ENCODE results near the gene HNRNPL. TPM values are rescaled to one million over a fixed set of nuclear protein-coding genes. Genes with fewer than 3 reads are reported as not detected.
A peak's percentile ranks its signal among the peaks of the same experiment; 100 is the strongest.

Gene HNRNPL
- total RNA-seq, 1 donor from 2014 or later, result 190 TPM

DNA sequence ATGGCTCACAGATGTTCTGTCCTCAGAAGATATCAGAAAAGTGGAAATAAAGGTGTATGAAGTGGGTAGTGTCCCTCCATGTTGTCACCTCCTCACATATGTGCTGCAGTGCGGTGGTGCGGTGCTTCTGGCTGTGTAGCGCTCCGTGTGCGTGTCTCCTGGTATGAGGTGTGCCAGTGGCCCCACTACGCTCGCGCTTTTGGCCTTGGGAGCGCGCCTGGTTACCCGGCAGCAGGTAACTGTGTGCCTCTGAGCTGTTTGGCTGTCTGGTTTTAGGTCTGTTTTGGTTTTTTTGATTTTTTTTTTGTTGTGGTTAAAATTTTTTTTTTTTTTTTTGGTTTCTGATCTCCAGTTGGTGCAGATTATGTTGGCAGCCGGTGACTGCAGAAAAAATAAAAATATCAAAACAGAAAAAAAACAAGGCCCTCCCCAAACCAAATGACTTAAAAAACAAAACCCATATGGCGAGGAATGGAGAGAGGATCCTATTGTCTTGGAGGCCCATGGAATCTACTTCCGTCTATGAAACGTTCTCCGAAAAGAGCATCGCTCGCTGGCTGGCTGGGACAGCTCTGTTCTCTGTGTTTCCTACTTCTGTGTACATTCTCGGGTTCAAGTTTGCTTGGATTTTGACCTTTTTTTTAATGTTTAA is 7.9 kb downstream of the HNRNPL start:
- Histone ChIP-seq H3K27me3 (no peaks in the 10 kb centered on the region), H3K9me3 (no peaks in the 10 kb centered on the region), H3K4me3 (no peak overlapping the region), H3K36me3 (peaks cover 27 to 100% of the 10 kb centered on the region in 2 donors), H3K27ac (no peak overlapping the region), H3K4me1 (peaks cover 65% of the 10 kb centered on the region)
- intact Hi-C loops (cut with DNase I), result no loop called here
- TF ChIP-seq, protein P1, sequence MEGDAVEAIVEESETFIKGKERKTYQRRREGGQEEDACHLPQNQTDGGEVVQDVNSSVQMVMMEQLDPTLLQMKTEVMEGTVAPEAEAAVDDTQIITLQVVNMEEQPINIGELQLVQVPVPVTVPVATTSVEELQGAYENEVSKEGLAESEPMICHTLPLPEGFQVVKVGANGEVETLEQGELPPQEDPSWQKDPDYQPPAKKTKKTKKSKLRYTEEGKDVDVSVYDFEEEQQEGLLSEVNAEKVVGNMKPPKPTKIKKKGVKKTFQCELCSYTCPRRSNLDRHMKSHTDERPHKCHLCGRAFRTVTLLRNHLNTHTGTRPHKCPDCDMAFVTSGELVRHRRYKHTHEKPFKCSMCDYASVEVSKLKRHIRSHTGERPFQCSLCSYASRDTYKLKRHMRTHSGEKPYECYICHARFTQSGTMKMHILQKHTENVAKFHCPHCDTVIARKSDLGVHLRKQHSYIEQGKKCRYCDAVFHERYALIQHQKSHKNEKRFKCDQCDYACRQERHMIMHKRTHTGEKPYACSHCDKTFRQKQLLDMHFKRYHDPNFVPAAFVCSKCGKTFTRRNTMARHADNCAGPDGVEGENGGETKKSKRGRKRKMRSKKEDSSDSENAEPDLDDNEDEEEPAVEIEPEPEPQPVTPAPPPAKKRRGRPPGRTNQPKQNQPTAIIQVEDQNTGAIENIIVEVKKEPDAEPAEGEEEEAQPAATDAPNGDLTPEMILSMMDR (IDR thresholded peaks at IDR 0.05), result no peak
- peak in 1 of 2 donors; percentile 29 for TF ChIP-seq POLR2AphosphoS5 (IDR thresholded peaks at IDR 0.05; ENCODE audit: insufficient read depth in 1 of 2, low read depth in 1 of 2)
- DNase-seq (ENCODE audit: extremely low spot score in 2 of 2), result no peak

DNA sequence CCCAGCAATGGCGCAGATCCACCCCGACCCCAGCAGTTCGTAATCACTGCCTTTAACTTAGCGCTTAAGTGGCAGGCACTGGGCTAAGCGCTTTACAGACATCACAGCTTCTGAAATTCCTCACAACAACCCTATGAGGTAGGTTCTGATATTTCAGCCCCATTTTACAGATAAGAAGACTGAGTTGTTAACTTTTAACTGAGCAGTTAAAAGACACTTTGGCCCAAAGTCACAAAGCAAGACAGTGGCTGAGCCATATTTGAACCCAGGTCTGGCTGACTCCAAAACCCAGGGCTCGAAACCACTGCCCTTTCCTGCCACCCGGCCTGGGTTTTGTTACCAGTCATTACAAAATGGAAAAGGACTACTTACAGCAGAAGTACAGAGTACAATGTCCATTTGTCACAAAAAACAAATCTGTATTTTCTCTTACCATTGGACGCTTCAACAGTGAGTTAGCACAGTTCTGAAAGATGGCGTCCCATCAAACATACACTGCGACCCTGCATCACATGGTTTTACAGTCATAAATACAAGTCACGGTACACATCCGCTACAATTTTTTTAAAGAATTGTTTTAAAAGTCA is 8.5 kb downstream of the HNRNPL start:
- Histone ChIP-seq H3K9me3 (no peaks in the 10 kb centered on the region), H3K4me3 (no peak overlapping the region), H3K27me3 (no peaks in the 10 kb centered on the region), H3K27ac (no peak overlapping the region), H3K4me1 (peaks cover 65% of the 10 kb centered on the region), H3K36me3 (peaks cover 30 to 100% of the 10 kb centered on the region in 2 donors)
- no peak for DNase-seq (ENCODE audit: extremely low spot score in 2 of 2)
- TF ChIP-seq POLR2A (IDR thresholded peaks at IDR 0.05) (no peak), POLR2AphosphoS5 (IDR thresholded peaks at IDR 0.05; ENCODE audit: insufficient read depth in 1 of 2, low read depth in 1 of 2) (no peak)
- TF ChIP-seq, protein P1 (IDR thresholded peaks at IDR 0.05), result no peak
- intact Hi-C loops (cut with DNase I), result no loop called here

DNA sequence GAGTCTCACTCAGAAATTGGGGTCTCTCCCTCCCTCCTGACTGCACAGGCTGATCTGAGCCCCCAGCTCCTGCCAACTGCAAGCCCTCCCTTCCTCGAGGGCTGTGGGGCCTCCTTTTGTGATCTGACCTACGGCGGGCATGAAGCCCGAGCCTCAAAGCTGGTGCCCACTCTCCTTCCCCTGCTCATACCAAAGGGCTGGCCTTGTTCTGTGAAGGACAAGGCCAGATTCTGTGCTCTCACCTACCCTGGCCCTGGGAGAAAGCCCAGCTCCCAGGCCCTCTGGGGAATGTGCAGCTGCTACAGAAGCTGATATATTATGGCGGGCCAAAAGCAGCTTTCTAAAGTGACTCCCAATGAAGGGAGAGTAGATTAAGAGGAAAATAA is 9.2 kb downstream of the HNRNPL start:
- peaks cover 65% of the 10 kb centered on the region for H3K4me1 ChIP-seq

DNA sequence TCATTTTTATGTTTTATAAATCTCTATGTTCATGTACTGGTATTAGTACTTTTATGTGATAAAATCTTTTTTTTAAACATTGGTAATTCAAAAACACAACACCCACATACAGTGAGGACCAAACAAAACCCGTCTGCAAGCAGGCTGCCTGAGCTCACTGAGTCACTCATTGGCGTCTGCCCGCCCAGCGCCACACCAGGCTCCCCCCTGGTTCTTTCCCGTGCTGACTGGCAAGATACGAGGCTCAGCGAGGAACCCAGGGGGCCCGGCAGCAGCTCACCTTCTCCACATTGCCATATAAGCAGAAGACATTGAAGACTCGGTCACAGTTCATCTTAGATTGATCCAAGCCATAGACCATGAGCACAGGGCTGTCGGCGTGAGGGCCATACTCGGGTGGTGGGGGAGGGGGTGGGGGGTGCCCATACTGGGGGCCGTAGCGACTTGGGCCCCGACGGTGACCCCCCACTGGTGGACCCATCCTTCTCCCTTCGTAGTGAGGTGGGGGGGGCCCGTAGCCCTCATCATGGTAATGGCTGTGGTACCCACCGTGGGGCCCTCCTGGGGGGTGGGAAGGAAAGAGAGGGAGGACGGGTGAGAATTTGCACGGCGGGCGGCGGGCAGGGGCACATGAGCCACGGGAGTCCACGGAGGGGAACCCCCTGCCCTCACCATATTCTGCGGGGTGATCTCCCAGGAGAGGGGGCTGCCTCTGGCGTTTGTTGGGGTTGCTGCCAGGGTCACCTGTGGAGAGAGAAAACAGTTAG is 9.8 kb downstream of the HNRNPL start:
- Histone ChIP-seq H3K9me3 (no peaks in the 10 kb centered on the region), H3K27ac (peak overlapping the region; percentile 56), H3K36me3 (peaks cover 23 to 96% of the 10 kb centered on the region in 2 donors), H3K4me1 (peaks cover 67% of the 10 kb centered on the region), H3K27me3 (no peaks in the 10 kb centered on the region), H3K4me3 (no peak overlapping the region)
- intact Hi-C loops (cut with DNase I), result no loop called here
- no peak for TF ChIP-seq POLR2A (IDR thresholded peaks at IDR 0.05)
- TF ChIP-seq, protein P1 (IDR thresholded peaks at IDR 0.05), result no peak
- TF ChIP-seq POLR2AphosphoS5 (IDR thresholded peaks at IDR 0.05; ENCODE audit: insufficient read depth in 1 of 2, low read depth in 1 of 2), result no peak
- no peak for DNase-seq (ENCODE audit: extremely low spot score in 2 of 2)

More for the DNA sequence above, 9.2 kb downstream of the HNRNPL start:
- Histone ChIP-seq H3K27ac (peak overlapping the region; percentile 56), H3K36me3 (peaks cover 24 to 100% of the 10 kb centered on the region in 2 donors), H3K9me3 (no peaks in the 10 kb centered on the region), H3K4me3 (no peak overlapping the region), H3K27me3 (no peaks in the 10 kb centered on the region)
- intact Hi-C loops (cut with DNase I), result no loop called here
- DNase-seq (ENCODE audit: extremely low spot score in 2 of 2), result no peak
- TF ChIP-seq POLR2A (IDR thresholded peaks at IDR 0.05), result no peak
- no peak for TF ChIP-seq POLR2AphosphoS5 (IDR thresholded peaks at IDR 0.05; ENCODE audit: insufficient read depth in 1 of 2, low read depth in 1 of 2)
- TF ChIP-seq, protein P1 (IDR thresholded peaks at IDR 0.05), result no peak
